ENCODE data around the gene ARID3C. TPM values are rescaled to one million over a fixed set of nuclear protein-coding genes. Genes with fewer than 3 reads are reported as not detected.

ARID3C gene
- total RNA-seq, 2 experiments from 2014 or later: 0.38 to 1.9 TPM

DNA sequence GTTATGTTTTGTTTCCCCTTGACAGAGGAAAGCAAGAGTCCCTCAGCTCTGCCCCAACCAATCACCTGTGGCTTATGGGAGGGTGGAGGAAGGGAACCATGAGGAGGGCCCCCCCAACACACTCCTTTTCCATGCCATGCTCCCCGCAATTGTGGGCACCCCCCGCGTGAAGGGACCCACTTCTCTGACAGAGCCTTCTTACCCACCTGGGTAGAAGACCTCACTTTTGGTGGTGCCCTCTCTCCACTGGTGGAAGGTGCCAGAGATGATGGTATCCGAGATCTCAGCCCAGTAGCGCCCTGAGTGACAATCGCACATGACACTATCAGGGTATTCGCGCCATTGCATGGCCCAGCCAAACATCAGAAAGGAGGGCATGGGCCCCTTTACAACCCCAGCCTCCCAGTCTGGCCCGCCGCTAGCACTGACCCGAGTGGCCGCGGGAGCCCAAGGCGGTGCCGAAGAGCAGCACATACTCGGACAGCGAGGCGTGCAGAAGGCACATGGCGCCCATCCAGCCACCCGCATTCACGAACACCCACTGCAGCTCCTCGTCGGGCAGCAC, 8.0 kb upstream of the ARID3C start:
- no peaks in the 10 kb centered on the region for H3K9me3 ChIP-seq (ENCODE audit: low read length)
- peak overlapping the region; percentile 48 for H3K27ac ChIP-seq (ENCODE audit: low read depth, low read length, poor library complexity, severe bottlenecking)
- POLR2A ChIA-PET: interaction anchor here (0.6 to 7.3 kb wide), 7 partner anchors 10 to 1226 kb away, joined by 3 to 66 read pairs (median 5); partner anchors contain the start of genes DCTN3, GALT and RPP25L
- H3K36me3 ChIP-seq (ENCODE audit: insufficient read depth, low read length): peaks cover 21% of the 10 kb centered on the region; the same call in 1 of the 2 replicates
- peak overlapping the region; percentile 86; the same call in 1 of the 2 replicates for H2AFZ ChIP-seq (ENCODE audit: low read length)
- no peaks in the 10 kb centered on the region for H3K9me2 ChIP-seq (ENCODE audit: insufficient read depth, low read length)
- peaks cover 20% of the 10 kb centered on the region for H3K79me2 ChIP-seq (ENCODE audit: insufficient read depth, low read depth, low read length)
- peak overlapping the region; percentile 92 for H3K4me2 ChIP-seq (ENCODE audit: low read length)
- CTCF ChIA-PET (ENCODE audit: unreplicated experiment): interaction anchor here (4.5 kb wide), 1 partner anchor 11 kb away, joined by 35 read pairs; the partner anchor contains the start of gene GALT
- H4K20me1 ChIP-seq (ENCODE audit: insufficient read depth, low read length): 0 out of 2 replicates have a peak, but pooled peaks cover 1% of the 10 kb centered on the region
- intact Hi-C loops (cut with micrococcal nuclease; ENCODE audit: unreplicated experiment): no loop called here
- peak; percentile 36 for DNase-seq (ENCODE audit: low spot score)
- peaks cover 24% of the 10 kb centered on the region for H3K4me1 ChIP-seq (ENCODE audit: insufficient read depth, low read length, poor library complexity, severe bottlenecking)
- H3K4me3 ChIP-seq (ENCODE audit: low read depth, low read length, poor library complexity, severe bottlenecking): peak overlapping the region; percentile 86
- TF ChIP-seq, protein P1, sequence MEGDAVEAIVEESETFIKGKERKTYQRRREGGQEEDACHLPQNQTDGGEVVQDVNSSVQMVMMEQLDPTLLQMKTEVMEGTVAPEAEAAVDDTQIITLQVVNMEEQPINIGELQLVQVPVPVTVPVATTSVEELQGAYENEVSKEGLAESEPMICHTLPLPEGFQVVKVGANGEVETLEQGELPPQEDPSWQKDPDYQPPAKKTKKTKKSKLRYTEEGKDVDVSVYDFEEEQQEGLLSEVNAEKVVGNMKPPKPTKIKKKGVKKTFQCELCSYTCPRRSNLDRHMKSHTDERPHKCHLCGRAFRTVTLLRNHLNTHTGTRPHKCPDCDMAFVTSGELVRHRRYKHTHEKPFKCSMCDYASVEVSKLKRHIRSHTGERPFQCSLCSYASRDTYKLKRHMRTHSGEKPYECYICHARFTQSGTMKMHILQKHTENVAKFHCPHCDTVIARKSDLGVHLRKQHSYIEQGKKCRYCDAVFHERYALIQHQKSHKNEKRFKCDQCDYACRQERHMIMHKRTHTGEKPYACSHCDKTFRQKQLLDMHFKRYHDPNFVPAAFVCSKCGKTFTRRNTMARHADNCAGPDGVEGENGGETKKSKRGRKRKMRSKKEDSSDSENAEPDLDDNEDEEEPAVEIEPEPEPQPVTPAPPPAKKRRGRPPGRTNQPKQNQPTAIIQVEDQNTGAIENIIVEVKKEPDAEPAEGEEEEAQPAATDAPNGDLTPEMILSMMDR (conservative IDR thresholded peaks at IDR 0.05; ENCODE audit: low read length): no peak
- no peak for TF ChIP-seq EZH2phosphoT487 (IDR thresholded peaks at IDR 0.05; ENCODE audit: borderline replicate concordance, low read depth, low read length)
- BruUV-seq (replicated peaks): no TSS peak

DNA sequence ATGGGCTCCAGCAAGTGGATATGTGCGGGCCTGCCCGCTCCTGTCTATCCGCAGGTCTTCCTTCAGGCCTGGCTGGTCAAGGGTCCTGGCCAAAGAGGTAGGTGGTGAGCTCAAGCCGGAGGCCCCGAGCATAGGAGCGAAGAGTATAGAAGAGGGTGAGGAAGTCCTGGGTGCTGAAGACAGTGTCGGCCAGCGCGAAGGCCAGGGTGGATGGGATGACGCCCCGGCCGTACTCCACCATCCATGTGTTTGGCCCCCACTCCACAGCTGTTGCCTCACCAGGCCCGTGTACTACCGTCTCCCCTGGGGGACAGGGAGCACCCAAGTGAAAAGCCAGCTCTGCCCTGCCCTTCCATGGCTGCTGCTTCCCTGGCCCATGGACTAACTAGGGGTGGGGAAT, 6.7 kb upstream of the ARID3C start:
- intact Hi-C loops (cut with micrococcal nuclease; ENCODE audit: unreplicated experiment): no loop called here
- no TSS peak for BruUV-seq (replicated peaks)
- peak overlapping the region; percentile 92 for H3K4me2 ChIP-seq (ENCODE audit: low read length)
- peak overlapping the region; percentile 86 for H3K4me3 ChIP-seq (ENCODE audit: low read depth, low read length, poor library complexity, severe bottlenecking)
- no peaks in the 10 kb centered on the region for H3K9me2 ChIP-seq (ENCODE audit: insufficient read depth, low read length)
- H2AFZ ChIP-seq (ENCODE audit: low read length): no peak overlapping the region
- peaks cover 21% of the 10 kb centered on the region; the same call in 1 of the 2 replicates for H3K36me3 ChIP-seq (ENCODE audit: insufficient read depth, low read length)
- H3K4me1 ChIP-seq (ENCODE audit: insufficient read depth, low read length, poor library complexity, severe bottlenecking): peaks cover 24% of the 10 kb centered on the region
- no peaks in the 10 kb centered on the region for H3K9me3 ChIP-seq (ENCODE audit: low read length)
- POLR2A ChIA-PET: interaction anchor here (0.6 to 7.3 kb wide), 5 partner anchors 12 to 308 kb away, joined by 3 to 66 read pairs (median 12); partner anchors contain the start of genes DCTN3, GALT and RPP25L
- TF ChIP-seq, protein P1 (conservative IDR thresholded peaks at IDR 0.05; ENCODE audit: low read length): no peak
- no peak for TF ChIP-seq EZH2phosphoT487 (IDR thresholded peaks at IDR 0.05; ENCODE audit: borderline replicate concordance, low read depth, low read length)
- no peak overlapping the region for H3K27ac ChIP-seq (ENCODE audit: low read depth, low read length, poor library complexity, severe bottlenecking)
- CTCF ChIA-PET (ENCODE audit: unreplicated experiment): interaction anchor here (1.0 to 4.5 kb wide), 2 partner anchors 12 to 16 kb away, joined by 3 to 35 read pairs; partner anchors contain the start of genes DCTN3 and GALT
- H4K20me1 ChIP-seq (ENCODE audit: insufficient read depth, low read length): 0 out of 2 replicates have a peak, but pooled peaks cover 5% of the 10 kb centered on the region
- DNase-seq (ENCODE audit: low spot score): no peak
- peaks cover 20% of the 10 kb centered on the region for H3K79me2 ChIP-seq (ENCODE audit: insufficient read depth, low read depth, low read length)

Measured in OCI-LY7 (cell line).